HG02840 (cell line): ENCODE measurements around the gene CASP9.

ENCODE experiments used
- ATAC-seq: cut with Tn5 transposase; IDR thresholded peaks from one replicate; pipeline ENCODE4 v1.9.1; 2021; ENCODE audit warnings: mild to moderate bottlenecking, moderate library complexity, moderate number of reproducible peaks; ENCODE audit not compliant: unreplicated experiment, low FRiP score

Gene CASP9

DNA sequence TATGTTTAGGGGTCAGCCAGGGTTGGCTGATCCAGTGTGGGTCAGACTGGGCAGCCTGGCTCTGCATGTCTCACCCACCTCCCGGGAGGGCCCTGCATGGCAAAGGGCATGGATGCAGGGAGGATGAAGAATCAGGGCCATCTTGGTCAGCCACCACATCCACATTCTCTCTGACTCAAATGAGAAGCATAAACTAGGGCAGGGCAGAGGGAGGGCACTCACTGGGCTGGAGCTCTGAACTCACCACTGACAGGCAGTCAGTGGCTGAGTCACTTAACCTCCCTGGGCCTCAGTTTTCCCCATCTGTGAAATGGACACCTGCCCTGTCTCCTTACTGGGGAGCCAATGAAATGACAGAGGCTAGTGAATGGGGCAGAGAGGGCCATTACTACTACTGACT is 71.8 kb downstream of the CASP9 start:
- no peak for ATAC-seq

DNA sequence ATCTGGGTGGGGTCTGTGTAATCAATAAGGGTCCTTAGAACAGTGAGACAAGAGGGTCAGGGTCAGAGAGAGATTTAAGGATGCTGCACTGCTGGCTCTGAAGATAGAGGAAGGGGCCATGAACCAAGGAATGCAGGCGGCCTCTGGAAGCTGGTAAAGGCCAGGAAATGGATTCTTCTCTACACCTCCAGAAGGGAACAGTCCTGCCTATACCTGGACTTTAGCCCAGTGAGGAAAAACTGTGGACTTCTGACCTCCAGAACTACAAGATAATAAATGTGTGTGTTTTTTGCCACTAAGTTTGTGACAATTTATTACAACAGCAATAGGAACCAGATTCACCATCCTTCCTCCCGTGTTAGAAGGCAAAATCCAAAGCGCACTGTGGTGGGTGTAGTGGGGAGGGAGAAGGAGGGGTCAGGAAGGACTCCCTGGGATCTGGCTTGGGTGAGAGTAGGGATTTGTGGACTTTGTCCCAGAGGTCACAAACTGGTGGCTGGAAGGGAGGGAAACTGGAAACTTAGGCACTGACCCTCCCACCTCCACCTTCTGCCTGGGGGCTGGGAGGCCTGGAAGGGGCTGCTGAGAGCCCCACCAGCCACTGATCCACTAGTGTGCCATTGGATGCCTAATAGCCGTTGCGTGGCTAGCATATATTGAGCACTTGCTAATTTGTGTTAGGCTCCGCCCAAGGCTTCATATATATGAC is 72.8 kb downstream of the CASP9 start:
- no peak for ATAC-seq

DNA sequence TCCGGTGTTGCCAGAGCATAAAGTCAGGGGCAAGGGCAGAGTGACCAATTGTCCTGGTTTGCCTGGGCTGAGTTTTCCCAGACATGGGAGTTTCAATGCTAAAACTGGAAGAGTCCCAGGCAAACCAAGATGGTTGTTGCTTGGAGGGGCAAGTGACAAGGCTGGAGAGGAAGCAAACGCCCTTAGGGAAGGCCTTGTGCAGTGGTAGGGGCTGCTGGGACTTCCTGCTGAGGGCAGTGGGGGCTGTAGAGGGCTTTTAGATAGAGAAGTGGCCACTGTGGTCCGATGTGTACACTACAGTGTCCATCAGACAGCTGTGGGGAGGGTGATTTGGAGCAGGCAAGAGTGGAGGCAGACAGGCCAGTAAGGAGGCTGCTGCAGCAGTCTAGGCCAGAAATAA is 74.4 kb downstream of the CASP9 start:
- ATAC-seq = no peak

DNA sequence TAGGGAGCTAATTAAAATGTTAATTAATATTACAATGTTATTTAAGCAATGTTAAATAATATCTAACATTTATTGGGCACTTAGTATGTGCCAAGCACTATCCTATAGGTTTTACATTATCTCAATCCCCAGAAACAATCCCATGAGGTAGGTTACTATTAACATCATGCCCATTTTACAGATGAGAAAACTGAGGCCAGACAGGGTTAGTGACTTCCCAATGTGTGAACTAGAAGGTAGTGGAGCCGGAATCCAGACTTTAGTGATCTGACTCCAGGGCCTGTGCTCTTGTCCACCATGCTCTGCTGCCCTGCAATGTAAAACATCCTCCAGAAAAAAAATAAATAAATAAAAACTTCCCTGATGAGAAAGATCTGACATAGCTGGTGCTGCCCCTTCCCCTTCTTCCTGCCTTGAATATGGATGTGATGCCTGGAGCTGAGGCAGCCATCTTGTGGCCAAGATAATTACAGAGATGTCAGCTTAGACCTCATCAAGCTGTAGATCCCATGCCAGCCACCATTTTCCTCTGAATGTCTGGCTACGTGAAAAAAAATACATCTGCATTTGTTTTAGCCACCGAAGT is 75.0 kb downstream of the CASP9 start:
- ATAC-seq = no peak

DNA sequence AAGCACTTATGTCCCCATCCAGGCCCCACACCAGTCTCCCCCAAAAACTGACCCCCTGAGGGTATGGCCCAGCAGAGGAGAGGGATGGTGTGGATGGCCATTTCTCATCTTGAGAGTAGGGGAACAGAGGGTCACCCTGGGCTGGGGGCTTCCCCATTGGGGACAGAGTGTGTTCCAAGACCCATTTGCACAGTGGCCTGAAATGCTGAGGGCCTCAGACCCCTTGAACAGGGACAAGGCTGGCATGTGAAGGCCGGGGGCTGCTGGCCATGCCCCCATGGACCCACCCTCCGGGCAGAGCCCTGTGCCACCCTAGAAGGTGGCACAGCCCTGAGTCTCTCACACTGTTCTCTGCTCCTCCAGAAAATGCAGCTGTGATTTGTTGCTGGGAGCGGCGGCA is 77.8 kb downstream of the CASP9 start:
- ATAC-seq = no peak

DNA sequence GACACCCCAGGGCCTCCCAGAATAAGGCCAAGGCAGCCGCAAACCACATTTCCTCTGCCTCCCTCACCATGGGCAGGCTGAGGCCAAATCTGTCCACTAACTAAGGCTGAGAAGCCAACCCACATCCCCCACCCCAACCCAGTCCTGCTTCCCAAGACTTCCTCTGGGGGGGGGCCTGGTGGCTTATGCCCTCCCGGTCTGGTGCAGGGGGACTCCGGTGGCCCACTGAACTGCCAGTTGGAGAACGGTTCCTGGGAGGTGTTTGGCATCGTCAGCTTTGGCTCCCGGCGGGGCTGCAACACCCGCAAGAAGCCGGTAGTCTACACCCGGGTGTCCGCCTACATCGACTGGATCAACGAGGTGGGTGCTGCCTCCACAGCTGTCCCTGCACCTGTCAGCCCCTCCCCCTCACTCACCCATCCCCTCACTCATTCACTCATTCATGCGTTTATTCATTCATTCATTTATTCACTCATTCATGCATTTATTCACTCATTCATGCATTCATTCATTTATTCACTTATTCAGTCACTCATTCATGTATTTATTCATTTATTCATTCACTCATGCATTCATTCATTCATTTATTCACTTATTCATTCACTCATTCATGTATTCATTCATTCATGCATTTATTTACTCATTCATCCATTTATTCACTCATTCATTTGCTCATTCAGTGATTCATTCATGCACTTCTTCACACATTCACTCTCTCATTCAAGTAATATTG is 78.5 kb downstream of the CASP9 start:
- ATAC-seq = no peak

DNA sequence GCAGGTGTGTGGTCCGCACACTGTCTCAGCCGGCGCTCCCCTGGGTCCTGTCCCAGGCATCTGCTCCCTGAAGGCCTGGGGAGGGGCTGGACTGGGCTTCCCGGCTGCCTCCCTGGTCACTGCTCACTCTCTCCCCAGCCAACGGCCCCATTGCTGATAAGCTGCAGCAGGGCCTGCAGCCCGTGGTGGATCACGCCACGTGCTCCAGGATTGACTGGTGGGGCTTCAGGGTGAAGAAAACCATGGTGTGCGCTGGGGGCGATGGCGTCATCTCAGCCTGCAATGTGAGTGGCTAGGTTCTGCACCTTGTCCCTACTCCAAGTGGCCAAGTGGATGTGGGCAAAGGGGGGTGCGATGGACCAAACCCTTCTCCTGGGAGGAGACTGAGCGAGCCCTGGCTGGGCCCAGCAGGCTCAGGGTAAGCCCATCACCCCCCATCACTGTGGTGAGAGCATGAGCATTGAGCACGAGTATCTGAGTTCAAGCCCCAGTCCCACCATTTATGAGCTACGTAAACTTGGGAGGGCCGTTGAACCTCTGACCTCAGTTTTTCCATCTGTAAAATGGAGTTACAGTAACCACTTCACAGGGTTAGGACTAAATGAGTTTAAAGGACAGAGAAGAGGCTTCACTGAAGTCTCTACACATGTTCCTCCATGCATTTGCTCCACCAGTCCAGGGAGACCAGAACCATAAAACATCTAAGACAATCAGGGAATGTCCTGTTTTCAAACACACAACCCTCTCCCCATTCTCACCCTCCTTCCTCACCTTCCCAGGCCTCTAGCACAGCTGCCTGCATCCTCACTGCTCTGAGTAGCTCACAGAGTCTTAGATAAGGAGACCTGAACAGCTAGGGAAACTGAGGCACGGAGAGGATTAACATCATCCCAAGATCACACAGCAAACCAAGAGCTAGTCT is 79.3 kb downstream of the CASP9 start:
- ATAC-seq = no peak

DNA sequence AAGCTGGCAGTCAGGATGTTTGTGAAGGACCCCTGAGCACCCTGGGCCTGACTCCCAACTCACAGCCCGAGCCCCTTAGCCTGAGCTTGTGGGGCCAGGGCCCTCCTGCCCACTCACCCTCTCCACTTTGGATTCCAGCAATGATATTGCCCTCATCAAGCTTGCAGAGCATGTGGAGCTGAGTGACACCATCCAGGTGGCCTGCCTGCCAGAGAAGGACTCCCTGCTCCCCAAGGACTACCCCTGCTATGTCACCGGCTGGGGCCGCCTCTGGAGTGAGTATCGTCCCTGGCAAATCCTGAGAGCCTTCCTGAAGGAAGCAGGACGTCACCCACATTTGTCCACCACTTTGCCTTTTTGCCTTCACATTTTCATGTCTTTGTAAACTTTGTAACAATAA is 80.7 kb downstream of the CASP9 start:
- no peak for ATAC-seq

DNA sequence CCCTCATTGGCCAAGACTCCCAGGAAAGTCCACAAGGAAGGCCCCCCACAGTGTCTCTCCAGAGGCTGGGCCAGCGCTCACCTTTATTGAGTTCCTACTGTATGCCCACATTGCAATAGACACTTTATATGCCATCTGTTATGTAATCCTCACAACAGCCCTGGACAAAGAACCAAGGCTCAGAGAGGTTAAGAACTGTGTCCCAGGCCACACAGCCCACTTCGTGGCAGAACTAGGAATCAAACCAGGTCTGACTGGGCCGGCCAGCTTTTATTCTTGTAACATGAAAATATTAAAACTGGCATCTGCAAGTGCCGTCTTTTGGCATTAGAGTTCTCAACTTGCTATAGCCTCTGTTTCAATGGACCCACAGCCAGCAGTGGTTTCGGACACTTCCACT is 81.3 kb downstream of the CASP9 start:
- no peak for ATAC-seq

DNA sequence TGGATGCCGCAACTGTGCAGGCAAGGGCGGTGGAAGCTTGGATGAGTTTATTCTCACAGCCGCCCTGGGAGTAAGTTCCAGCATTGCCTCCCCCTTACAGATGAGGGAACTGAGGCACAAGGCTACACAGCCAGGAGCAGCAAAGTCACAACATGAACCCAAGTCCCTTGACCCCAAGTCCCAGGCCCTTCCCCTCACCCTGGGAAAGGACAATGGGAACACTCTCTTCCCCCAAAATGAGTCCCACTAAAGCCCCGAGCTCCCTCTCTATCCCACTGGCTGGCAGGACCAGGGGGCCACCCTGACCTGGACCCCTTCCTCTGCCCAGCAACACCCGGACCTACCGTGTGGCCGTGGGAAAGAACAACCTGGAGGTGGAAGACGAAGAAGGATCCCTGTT is 81.9 kb downstream of the CASP9 start:
- ATAC-seq = no peak
